Measurements from ENCODE around the gene CNTRL.
A peak's percentile ranks its signal among the peaks of the same experiment; 100 is the strongest.

Gene CNTRL

DNA sequence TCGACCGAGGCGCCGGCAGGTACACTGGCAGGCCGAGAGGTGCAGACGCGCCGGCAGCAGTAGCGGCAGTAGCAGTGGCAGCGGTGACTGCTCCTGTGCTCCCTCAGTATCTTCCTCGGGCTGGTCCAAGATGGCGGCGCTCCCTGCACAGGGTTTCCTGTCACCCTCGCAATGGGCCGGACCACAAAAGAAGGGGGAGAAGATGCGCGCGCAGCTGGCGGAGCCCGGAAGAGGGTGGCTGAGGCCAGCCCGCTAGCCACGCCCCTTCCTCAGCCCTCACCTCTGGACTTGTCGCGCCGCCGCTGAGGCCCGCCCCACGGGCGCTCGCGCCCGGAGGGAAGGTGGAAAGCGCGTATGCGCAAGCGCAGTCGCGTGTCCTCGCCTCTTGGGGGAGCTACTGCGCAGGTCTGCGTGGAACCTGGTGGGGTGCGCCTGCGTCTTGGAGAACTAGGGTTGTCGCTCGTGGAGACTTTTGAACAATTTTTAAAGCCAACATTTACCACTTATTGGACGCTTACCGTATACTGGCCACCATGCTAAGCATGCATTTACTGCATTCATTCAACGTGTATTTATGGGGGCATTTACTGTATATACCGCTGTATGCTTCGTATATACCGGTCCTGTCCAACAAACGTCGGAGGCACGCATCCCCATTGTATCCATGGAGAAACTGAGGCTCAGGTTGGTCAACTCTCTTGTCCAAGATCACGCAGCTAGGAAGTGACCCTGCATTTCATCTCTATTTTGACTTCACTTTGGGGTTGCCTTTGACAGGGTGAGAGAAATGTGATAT lies 127.2 kb downstream of the CNTRL start, which contains the start of gene RAB14:
Gene RAB14, minus strand, starts transcription at position 132 of the 796 bp plus-strand sequence. CDS start 8,457 bp downstream, outside the sequence.
- peak; percentile 100 for DNase-seq (ENCODE audit: low spot score)

DNA sequence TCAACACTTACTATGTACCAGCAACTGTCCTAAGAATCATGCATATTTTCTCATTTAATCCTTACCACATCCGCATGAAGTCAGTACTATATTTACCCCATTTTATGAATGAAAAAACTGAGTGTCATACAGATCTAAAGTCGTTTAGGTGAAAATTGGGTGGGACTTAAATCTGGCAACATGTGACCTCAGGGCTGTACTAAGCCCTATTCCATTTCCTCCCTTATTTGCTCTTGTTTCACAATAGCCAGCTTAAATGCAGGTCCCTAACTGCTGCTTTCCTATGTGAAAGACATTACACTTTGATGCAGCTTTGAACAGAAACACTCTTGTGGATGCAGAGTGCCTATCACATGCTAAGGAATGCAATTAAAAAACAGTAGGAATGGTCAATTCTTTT lies 129.4 kb downstream of the CNTRL start:
- no peak for DNase-seq (ENCODE audit: low spot score)

DNA sequence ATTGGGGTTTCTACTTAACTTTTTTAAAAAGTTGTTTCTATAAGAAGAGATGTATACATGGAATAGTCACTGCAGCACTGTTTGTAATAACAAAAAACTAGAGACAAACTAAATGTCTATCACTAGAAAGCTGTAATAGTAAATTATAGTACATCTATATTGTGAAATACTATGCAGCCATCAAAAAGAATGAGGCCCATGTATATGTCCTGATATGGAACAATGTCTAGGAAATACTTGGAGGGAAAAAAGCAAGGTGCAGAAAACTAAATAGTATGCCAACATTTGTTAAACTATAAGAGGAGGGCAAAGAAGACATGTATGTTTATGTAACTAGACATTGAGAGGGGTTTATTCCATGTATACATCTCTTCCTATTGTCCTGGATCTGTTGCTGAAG lies 129.9 kb downstream of the CNTRL start:
- no peak for DNase-seq (ENCODE audit: low spot score)

DNA sequence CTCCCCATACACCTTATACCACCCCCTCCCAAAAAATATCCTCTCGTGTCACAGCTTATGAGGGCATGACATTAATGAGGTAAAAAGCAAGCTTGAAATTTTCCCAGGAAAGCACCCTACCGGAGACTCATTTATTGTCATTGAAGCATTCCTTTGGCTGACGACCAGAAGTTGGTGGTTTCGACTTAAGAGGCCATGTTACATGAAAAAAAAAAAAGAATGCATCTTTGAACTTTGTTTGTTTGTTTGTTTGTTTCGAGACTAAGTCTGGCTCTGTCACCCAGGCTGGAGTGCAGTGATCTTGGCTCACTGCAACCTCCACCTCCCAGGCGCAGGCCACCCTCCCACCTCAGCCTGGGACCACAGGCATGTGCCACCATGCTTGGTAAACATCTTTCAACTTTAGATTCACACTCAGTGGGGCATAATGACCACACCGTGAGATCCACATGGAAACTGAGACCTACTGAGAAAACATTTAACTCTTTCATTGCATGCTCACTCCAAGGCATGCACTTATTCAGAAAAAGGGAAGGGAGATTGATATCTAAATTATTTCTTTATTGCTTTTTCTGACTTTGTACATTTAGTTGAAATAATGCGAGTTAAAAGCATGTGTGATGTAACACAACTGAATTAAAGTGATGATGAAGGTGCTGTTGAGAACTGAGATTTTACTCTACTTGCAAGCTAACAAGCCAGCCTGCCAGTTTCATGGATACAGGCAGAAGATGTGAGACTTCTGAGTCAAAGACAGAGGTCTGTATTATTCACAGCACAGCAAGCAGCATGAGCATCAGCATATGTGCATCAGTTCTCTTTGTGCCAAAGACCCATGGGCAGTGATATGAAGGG lies 132.0 kb downstream of the CNTRL start:
- DNase-seq (ENCODE audit: low spot score), result no peak

DNA sequence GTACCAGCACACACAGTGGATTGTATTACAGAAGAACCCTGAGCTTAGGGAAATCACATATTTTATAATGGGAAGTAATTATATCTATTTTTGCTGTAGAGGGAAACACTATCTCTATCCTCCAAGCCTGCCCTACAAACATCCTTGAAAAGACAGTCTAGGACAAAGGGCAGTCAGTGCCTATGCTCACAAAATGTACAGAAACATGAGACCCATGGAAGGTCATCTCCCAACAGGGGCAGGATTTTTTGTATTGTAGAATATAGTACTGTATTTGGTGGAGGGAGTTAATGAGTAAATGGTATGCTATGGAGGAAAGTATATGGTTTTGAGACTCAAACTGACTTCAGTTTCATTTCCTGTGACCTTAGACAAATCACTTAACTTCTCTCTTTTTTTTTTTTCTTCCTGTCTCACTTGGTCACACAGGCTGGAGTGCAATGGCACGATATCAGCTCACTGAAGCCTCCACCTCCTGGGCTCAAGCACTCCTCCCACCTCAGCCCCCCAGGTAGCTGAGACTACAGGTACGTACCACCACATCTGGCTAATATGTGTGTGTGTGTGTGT lies 132.7 kb downstream of the CNTRL start:
- DNase-seq (ENCODE audit: low spot score), result no peak

DNA sequence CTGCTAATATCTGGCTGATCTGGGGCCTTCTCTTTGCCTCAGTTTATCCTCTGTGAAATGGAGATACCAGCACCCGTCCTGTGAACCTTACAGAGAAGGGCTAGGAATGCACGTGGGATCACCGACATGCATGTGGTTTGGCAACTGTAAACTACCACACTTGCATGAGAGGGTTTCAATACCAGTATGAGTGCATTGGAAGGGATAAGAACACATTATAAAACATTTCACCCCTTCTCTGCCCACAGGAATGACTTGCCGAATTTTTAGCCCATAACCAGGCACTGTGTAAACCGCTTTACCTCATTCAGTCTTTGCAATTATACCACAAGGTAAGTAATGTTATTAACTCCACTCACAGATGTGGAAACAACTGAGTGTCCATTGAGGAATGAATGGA lies 135.8 kb downstream of the CNTRL start:
- DNase-seq (ENCODE audit: low spot score), result no peak

DNA sequence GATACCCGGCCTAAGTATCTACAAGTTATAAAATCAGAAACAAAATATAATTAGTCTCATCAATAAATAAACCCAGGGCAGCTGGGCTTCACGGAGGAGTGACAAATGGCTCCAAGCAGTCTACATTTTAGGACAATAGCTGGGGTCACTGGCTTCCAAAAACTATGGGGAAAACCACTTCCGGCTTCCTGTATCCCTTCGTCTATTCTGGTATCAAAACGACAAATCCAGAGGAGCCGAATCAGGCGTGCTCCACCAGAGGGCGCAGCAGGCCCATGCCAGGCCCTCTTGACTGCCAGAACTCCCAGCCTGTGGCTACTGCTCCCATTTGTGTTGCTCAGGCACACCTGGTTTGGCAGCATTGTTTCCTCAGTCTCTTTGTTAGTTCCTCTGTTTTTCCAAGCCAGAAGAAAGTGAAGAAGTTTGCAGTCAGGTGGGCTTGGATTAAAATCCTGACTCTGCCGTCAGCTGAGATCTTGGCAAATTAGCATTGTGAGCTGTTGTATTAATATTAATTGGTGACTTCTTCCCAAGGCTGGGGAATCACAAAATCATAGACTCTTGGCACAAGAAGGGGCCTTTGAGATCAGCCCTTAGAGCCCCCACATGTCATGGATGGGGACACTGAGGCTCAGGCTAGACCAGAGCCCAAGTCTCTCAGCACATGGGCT lies 138.5 kb downstream of the CNTRL start:
- DNase-seq (ENCODE audit: low spot score), result peak; percentile 91

DNA sequence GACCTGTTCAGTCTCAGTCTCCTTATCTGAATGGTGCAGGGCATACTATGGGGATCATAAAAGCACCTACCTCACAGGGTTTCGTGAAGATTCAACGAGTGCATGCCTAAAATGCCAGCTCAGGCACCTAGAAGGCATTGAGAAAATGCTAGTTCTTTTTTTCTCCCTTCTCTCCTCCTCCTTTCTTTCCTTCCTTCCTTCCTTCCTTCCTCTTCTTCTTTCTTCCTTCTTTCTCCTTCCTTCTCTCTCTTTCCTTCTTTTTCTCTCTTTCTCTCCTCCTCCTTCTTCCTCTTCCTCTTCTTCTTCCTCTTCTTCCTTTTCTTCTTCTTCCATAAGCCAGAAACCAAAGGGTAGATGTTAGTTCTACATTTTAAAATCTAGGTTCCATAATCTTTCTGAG lies 139.2 kb downstream of the CNTRL start:
- DNase-seq (ENCODE audit: low spot score), result no peak

DNA sequence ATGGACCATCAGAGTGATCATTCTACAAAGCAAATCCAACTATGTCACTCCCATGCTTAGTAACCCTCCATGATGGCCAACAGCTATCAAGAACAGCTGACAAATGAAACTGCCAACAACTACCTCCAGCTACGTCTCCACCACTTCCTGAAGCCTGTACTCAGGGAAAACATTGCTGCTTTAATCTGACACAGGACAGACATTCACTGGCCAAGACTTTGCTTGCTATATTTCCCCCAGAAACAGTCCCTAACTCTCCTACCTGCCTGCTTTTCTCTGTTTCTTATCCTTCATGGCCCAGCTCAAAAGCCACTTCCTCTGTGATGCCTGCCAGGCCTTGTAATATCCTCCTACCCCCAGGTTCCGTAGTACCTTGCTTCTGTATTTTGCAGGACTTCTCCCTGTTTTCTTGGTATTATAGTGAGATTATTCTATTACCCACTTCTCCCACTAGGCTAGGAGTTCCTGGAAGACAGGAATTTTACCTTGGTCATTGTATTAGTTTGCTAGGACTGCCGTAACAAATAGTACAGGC lies 141.6 kb downstream of the CNTRL start:
- no peak for DNase-seq (ENCODE audit: low spot score)

DNA sequence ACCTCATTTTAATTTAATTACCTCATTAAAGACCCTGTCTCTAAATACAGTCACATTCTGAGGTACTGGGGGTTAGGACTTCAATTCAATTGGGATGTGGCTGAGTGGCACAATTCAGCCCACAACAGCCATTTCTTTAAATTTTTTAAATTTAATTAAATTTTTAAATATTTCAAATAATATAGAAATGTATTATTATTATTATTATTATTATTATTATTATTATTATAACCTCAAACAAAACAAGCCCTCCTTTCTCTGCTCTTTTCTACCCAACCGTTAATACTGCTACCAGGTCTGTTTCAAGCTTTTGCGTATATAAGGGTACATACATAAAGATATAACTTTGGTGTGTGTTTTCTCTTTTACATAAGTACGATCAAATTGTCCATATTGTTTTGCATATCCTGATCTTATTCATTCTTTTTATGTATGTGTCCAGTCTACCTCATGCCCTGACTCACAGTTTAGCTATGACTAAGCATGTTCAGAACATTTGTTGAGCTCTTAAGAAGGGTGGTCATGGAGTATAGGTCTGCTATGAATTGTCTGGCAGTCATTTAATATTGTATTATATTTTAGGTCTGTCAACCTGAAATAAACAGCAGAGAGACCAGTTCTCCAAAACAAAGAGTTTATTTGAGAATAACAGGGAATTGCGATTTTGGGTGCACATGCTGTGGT lies 143.0 kb downstream of the CNTRL start:
- no peak for DNase-seq (ENCODE audit: low spot score)

DNA sequence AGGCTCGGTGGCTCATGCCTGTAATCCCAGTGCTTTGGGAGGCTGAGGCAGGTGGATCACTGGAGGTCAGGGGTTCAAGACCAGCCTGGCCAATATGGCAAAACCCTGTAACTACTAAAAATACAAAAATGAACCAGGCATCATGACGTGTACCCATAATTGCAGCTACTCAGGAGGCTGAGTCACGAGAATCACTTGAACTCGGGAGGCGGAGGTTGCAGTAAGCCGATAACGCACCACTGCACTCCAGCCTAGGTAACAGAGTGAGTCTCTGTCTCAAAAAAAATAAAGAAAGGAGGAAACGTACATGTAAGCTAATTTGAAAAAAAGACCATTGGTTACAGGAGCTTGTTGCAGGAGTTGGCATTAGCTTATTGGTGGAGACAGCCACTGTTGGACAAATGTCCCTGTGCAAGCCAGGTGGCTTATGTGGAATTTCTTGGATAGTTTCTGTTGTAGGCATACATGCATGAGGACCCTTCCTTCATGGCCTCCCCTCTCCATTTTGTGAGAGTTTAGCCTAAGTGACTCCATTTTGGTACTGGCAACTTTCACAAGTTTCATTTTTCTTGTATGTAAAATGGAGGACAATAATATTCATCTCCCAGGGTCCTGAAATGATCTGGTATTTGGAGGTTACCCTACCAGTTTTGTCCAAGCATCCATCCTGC lies 143.7 kb downstream of the CNTRL start:
- DNase-seq (ENCODE audit: low spot score), result no peak

DNA sequence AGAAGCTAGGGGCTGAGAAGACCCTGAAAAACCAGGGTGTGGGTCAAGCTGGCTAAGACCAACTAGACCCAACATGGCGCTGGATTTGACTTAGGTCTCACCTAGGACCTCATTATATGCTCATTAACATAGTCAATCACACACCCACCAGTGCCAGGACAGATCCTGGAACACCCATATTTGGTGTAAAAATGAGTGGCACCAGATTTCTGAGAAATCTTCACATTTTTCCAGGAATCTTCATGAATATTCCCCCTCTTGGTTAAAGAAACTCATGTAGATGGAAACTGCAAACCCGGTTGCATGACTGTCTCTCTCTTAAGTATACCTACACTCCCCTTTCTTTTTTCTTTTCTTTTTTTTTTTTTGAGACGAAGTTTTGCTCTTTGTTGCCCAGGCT lies 144.8 kb downstream of the CNTRL start:
- DNase-seq (ENCODE audit: low spot score), result no peak

DNA sequence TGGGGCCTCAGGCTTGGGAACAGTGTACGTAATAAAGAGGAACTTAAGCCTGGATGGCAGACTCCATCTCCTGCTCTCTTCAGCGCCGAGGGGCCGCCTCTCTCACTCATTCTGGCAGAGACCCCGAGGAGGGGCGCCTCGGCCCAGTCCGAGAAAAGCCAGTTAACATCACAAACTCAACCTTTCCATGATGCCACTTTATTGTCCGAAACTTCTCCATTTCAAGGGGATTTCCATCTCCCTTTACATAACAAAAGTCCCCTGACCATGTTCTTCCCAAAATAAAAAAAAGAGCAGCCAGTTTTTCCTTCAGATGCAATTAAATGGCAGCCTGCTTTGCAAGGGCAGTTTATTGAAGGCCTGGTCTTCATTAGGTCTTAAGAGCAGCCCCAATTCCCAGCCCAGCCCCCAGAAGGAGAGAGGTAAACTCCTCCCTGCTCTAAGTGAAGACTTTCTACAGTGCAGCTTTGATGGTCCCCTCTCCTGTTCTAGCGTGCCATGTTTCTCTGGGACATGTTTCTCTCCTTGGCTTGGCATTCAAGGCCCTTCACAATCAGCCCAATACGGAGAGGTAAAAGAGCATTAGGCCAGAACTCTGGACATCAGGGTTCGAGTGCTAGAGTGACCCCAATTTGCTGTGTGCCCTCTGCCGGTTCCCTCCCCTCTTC lies 146.4 kb downstream of the CNTRL start:
- DNase-seq (ENCODE audit: low spot score), result no peak

DNA sequence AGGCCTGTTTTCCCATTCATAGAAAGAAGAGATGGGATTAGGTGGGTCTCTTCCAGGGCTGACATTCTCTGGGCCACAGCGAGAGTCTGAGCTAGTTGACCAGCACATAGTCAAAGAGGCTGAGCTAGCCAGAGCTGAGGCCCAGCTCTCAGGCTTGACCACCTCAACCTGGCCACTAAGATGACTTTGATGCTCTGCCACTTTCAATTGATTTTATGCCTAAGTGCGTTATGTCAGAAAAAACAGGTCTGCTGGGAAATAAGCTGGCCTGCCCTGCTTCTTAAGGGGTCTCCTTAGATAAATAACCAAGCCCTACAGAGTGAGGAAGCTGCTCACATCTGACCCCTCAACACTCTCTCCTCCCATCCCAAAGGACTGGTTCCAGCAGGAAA lies 146.9 kb downstream of the CNTRL start:
- no peak for DNase-seq (ENCODE audit: low spot score)

DNA sequence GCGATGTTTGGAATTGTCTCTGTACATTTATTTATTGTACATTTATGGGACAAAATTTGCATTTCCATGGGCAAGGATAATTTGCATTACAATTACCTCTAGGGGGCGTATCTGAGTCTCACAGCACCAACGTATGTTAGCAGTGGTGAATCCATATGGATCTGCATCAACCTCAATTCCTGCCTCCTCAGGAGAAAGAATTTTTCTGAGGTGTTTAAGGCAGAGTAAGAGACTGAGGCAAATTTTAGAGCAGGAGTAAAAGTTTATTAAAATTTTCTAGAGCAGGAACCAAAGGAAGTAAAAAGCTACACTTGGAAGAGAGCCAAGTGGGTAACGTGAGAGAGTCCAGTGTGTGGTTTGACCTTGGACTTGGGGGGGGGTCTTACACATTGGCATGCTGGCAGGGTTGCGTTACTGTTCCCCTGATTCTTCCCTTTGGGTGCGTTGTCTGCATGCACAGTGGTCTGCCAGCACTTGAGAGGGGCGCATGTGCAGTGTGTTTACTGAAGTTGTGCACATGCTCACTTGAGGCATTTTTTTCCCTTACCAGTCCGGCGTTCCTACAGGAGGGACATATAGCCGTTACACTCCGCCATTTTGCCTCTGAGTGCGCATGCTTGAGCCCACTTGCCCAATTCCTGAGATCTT lies 147.9 kb downstream of the CNTRL start:
- DNase-seq (ENCODE audit: low spot score), result no peak

DNA sequence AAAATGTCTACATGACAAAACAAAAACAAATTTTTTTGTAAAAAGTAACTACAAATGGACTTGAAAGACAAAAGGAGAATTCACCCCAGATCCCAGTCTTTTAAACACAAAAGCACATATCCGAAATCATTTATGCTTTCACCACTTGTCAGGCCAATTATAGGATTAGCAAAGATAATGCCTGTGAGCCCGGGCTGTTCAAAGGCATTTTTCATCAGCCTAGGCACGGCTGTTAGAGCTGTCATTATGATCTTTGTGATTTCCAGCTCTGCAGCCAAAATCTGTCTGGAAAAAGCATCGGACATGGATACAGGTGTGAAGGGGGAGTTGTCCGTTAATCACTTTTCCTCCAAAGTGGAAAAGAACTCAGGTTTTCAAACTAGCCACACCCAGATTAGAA lies 150.5 kb downstream of the CNTRL start:
- DNase-seq (ENCODE audit: low spot score), result no peak

DNA sequence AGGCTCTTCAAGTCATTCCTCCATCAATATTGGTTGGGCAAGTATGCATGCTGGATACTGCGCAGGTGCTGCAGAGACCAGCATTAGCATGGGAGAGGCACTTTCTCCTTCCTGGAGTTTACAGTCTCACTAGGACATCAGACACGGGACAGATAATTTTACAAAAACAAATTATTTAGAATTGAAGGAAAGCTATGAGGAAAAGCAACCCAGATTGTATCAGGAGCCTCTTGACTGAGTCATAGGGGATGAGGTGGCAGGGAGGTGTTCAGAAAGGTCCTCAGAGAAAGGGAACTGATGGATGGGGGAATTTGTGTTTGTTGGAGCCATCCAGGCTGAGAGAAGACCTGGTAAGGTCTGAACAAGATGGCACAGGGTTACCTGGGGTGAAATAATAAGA lies 151.4 kb downstream of the CNTRL start:
- DNase-seq (ENCODE audit: low spot score), result peak; percentile 61
